ENCODE measurements around the gene BTG2. TPM values are rescaled to one million over a fixed set of nuclear protein-coding genes. Genes with fewer than 3 reads are reported as not detected.

BTG2 gene
- total and polyA plus RNA-seq, 2 experiments from 2014 or later = 197 to 274 TPM

- WGBS (ENCODE audit: low lambda C conversion rate, missing lambda C conversion rate) = 82% methylated on average over 3 of the region's 3 CpGs
- H3K79me2 ChIP-seq = no peaks in the 10 kb centered on the region
- no peak overlapping the region for H3K4me2 ChIP-seq
- H3K27ac ChIP-seq = peak overlapping the region; percentile 92
- H3K36me3 ChIP-seq (replicated peaks; ENCODE audit: insufficient read depth, low read depth) = no peaks in the 10 kb centered on the region
- H2AFZ ChIP-seq = no peak overlapping the region
- no peaks in the 10 kb centered on the region for H3K9me2 ChIP-seq (replicated peaks; ENCODE audit: insufficient read depth)
- peaks cover 72% of the 10 kb centered on the region for H3K4me1 ChIP-seq (ENCODE audit: insufficient read depth)
- no peaks in the 10 kb centered on the region for H4K20me1 ChIP-seq (ENCODE audit: insufficient read depth, poor library complexity, severe bottlenecking)
- no peak overlapping the region for H3K4me3 ChIP-seq
- H3K27me3 ChIP-seq = no peaks in the 10 kb centered on the region
- no peak for DNase-seq (ENCODE audit: low spot score)
- no peaks in the 10 kb centered on the region for H3K9me3 ChIP-seq (ENCODE audit: low read depth)
- TF ChIP-seq CTCF (IDR thresholded peaks at IDR 0.05; ENCODE audit: poor library complexity) (no peak), EZH2phosphoT487 (IDR thresholded peaks at IDR 0.05; ENCODE audit: low read depth, severe bottlenecking, unreplicated experiment) (no peak), EZH2 (IDR thresholded peaks at IDR 0.05; ENCODE audit: borderline replicate concordance) (no peak)
Observed at GRCh38 chr1:203323587-203323986, 18.3 kb downstream of the BTG2 start.

- no peaks in the 10 kb centered on the region for H3K9me3 ChIP-seq (ENCODE audit: low read depth)
- no peak overlapping the region for H3K4me3 ChIP-seq
- no peak for DNase-seq (ENCODE audit: low spot score)
- WGBS (ENCODE audit: low lambda C conversion rate, missing lambda C conversion rate) = 75% methylated on average over 15 of the region's 15 CpGs
- H3K4me1 ChIP-seq (ENCODE audit: insufficient read depth) = peaks cover 72% of the 10 kb centered on the region
- no peak overlapping the region for H2AFZ ChIP-seq
- H3K27me3 ChIP-seq = no peaks in the 10 kb centered on the region
- no peak overlapping the region for H3K4me2 ChIP-seq
- H3K9me2 ChIP-seq (replicated peaks; ENCODE audit: insufficient read depth) = no peaks in the 10 kb centered on the region
- TF ChIP-seq EZH2 (IDR thresholded peaks at IDR 0.05; ENCODE audit: borderline replicate concordance) (no peak), EZH2phosphoT487 (IDR thresholded peaks at IDR 0.05; ENCODE audit: low read depth, severe bottlenecking, unreplicated experiment) (no peak), CTCF (IDR thresholded peaks at IDR 0.05; ENCODE audit: poor library complexity) (no peak)
- no peaks in the 10 kb centered on the region for H3K79me2 ChIP-seq
- H3K36me3 ChIP-seq (replicated peaks; ENCODE audit: insufficient read depth, low read depth) = no peaks in the 10 kb centered on the region
- peak overlapping the region; percentile 92 for H3K27ac ChIP-seq
- no peaks in the 10 kb centered on the region for H4K20me1 ChIP-seq (ENCODE audit: insufficient read depth, poor library complexity, severe bottlenecking)
Observed at GRCh38 chr1:203324105-203325025, 19.0 kb downstream of the BTG2 start.

GRCh38 chr1:203325026-203325417 lies 19.7 kb downstream of the BTG2 start:
- peaks cover 72% of the 10 kb centered on the region for H3K4me1 ChIP-seq (ENCODE audit: insufficient read depth)
- no peaks in the 10 kb centered on the region for H3K9me3 ChIP-seq (ENCODE audit: low read depth)
- no peak overlapping the region for H3K4me3 ChIP-seq
- no peaks in the 10 kb centered on the region for H3K36me3 ChIP-seq (replicated peaks; ENCODE audit: insufficient read depth, low read depth)
- H3K27ac ChIP-seq = peak overlapping the region; percentile 92
- 66% methylated on average over 5 of the region's 5 CpGs for WGBS (ENCODE audit: low lambda C conversion rate, missing lambda C conversion rate)
- no peaks in the 10 kb centered on the region for H3K9me2 ChIP-seq (replicated peaks; ENCODE audit: insufficient read depth)
- H4K20me1 ChIP-seq (ENCODE audit: insufficient read depth, poor library complexity, severe bottlenecking) = no peaks in the 10 kb centered on the region
- H3K79me2 ChIP-seq = no peaks in the 10 kb centered on the region
- TF ChIP-seq EZH2phosphoT487 (IDR thresholded peaks at IDR 0.05; ENCODE audit: low read depth, severe bottlenecking, unreplicated experiment) (no peak), CTCF (IDR thresholded peaks at IDR 0.05; ENCODE audit: poor library complexity) (no peak), EZH2 (IDR thresholded peaks at IDR 0.05; ENCODE audit: borderline replicate concordance) (no peak)
- H2AFZ ChIP-seq = no peak overlapping the region
- no peaks in the 10 kb centered on the region for H3K27me3 ChIP-seq
- peak overlapping the region; percentile 34 for H3K4me2 ChIP-seq
- DNase-seq (ENCODE audit: low spot score) = no peak
